ENCODE data around the gene ERICH6B.
"Not testable (repeated sequence)": the region's sequence is repeated elsewhere in the genome, so short reads cannot be mapped to it uniquely, and the experiment has no call there.

Gene ERICH6B

DNA sequence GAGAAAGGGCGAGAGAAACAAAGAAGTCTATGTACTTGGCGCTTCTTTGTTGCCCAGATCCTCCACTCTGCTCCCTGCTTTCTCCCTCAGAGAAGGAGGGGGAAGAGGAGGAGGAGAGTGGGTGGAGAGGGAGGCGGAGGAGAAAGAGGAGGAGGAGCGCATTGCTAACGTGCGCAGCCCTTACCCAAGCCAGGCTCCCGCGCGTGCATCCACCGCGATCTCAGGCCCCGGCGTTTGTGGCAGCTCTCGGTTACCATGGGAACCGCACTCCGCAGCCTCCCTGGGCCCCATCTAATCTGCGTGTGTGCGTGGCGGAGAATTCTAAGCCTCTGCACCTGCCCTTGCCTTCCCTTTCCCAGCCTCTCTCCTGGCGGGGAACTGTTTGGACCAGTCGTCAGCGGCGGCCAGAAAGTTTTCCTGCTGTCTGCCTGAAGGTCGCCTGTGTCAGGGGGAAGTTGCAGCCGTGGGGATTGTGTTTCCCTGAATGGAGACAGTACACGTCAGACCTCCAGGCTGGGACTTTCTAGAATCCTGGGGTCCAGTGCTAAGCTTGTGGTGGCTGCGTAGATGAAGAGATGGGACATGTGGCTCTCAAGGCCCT is at the start of gene ERICH6B:
Gene ERICH6B, minus strand, starts transcription at position 239 of the 601 bp plus-strand sequence. CDS start 18,734 bp downstream, outside the sequence.
- DNase-seq (ENCODE audit: low read depth in 2 of 2): no peak

DNA sequence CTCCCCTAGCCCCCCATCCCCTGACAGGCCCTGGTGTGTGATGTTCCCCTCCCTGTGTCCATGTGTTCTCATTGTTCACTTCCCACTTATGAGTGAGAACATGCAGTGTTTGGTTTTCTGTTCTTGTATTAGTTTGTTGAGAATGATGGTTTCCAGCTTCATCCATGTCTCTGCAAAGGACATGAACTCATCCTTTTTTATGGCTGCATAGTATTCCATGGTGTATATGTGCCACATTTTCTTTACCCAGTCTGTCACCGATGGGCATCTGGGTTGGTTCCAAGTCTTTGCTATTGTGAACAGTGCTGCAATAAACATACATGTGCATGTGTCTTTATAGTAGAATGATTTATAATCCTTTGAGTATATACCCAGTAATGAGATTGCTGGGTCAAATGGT is 47.4 kb upstream of the ERICH6B start:
- DNase-seq (ENCODE audit: low read depth in 2 of 2): not testable (repeated sequence)

DNA sequence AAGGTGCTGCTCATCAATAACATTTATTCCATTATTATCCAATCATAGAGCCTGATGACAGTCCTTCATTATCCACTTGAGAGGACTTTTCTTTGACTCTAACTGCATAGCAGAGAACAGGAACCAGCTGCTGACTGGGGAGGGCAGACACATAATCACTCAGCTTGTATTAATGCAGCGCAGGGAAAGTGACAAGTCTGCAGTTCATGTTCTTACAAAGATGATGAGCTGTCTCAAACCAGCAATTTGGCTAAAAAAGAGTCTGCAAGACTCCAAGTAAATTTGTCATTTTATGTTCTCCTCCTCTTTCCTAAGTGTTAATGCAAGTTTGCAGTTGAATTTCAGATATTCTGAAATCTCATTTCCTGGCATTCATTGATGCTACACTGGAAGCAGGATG is 46.6 kb upstream of the ERICH6B start:
- DNase-seq (ENCODE audit: low read depth in 2 of 2): no peak

DNA sequence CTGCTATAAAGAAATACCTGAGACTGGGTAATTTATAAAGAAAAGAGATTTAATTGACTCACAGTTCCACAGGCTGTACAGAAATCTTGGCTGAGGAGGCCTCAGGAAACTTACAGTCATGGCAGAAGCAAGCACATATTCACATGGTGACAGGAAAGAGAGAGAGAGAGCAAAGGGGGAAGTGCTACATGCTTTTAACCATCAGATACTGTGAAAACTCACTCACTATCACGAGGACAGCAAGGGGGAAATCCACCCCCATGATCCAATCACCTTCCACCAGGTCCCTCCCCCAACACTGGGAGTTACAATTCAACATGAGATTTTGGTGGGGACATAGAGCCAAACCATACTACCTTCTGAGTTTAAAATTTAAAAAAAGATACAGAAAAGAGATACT is 44.9 kb upstream of the ERICH6B start:
- not testable (repeated sequence) for DNase-seq (ENCODE audit: low read depth in 2 of 2)

DNA sequence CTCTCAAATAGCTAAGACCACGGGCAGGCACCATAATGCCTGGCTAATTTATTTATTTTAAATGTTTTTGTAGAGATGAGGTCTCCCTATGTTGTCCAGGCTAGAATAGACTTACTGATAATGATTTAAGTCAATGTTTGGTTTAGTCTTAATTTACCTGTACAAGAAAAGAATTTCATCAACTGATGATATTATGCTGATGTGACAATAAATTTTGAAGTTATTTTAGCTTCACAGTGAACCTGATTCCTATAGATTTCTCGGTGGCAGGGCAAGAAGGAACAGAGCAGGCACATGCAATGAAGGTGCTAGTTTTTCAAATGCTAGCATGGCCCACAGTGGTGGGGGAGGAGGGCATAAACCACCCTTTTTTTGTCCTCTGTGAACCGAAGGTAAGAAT is 44.0 kb upstream of the ERICH6B start:
- no peak for DNase-seq (ENCODE audit: low read depth in 2 of 2)

DNA sequence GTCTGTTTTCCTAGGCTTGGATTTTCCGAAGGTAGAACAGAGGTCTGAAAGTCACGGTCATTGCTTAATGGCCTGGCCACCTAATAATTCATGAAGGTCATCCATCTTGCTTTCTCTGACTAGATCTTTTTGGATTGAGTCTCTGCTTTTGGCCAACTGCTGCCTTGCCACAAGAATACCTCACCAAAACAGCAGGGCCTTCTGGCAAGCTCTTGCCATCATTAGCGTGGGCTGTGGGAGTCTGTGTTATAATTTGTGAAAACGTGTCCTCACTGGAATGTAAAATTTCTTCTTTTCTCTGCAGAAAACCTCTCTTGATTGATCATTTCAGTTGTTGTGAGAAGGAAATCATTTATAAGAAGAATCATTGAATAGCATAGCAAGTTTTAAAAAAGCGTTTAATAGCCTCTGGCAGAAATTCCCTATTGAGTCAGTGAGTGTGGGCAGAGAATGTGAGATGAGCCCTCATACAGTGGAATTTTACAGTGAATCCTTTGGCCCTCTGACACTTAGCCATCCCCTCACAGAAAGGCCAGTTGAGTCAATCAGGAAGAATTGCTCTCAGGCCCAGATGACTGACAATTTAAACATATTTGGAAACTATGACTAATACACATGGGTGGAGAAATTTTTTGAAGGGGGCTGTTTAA is 43.2 kb upstream of the ERICH6B start:
- DNase-seq (ENCODE audit: low read depth in 2 of 2): no peak

DNA sequence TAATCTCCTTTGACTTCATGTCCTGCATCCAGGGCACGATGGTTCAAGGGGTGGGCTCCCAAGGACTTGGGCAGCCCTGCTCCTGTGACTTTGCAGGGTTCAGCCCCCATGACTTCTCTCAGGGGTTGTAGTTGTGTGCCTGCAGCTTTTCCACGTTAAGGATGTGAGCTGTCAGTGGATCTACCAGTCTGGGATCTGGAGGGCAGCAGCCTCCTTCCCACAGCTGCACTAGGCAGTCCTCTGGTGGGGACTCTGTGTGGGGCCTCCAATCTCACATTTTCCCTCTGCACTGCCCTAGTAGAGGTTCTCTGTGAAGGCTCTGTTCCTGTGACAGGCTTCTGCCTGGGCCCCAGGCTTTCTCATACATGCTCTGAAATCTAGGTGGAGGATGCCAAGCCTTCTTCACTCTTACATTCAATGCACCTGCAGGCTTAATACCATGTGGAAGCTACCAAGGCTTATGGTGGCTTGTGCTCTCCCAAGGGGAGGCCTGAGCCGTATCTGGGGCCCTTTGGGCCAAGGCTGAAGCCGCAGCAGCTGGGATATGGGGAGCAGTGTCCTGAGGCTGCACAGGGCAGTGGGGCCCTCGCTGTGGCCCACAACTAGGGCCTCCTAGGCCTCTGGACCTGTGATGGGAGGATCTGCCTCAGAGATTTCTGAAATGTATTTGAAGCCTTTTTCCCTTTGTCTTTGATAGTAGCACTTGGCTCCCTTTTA is 39.3 kb upstream of the ERICH6B start:
- no peak for DNase-seq (ENCODE audit: low read depth in 2 of 2)

DNA sequence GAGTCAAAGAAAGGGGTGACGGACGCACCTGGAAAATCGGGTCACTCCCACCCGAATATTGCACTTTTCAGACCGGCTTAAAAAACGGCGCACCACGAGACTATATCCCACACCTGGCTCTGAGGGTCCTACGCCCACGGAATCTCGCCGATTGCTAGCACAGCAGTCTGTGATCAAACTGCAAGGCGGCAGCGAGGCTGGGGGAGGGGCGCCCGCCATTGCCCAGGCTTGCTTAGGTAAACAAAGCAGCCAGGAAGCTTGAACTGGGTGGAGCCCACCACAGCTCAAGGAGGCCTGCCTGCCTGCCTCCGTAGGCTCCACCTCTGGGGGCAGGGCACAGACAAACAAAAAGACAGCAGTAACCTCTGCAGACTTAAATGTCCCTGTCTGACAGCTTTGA is 29.7 kb upstream of the ERICH6B start:
- not testable (repeated sequence) for DNase-seq (ENCODE audit: low read depth in 2 of 2)

DNA sequence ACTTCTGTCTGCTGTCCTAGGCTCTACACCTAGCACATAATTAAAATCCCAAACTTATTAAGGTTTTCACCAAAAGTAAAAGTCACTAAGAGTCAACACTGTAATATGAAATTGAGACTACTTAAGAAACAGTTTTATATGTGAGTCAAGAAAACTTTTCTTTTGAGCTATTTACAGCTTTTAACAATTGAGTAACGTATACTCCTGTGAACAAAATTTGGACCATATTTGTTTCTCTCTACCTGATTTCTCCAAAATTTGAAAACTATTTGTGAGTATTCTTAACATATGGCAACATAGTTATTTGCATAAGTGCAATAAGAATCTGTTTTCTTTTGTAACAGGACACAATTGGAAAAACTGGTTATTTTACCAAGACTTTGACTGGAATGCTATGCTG is 26.6 kb upstream of the ERICH6B start:
- not testable (repeated sequence) for DNase-seq (ENCODE audit: low read depth in 2 of 2)

DNA sequence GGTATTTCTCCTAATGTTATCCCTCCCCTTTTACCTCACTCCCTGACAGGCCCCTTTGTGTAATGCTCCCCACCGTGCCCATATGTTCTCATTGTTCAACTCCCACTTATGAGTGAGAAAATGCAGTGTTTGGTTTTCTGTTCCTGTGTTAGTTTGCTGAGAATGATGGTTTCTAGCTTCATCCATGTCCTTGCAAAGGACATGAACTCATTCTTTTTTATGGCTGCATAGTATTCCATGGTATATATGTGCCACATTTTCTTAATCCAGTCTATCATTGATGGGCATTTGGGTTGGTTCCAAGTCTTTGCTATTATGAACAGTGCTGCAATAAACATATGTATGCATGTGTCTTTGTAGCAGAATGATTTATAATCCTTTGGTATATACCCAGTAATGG is 19.8 kb upstream of the ERICH6B start:
- DNase-seq (ENCODE audit: low read depth in 2 of 2): not testable (repeated sequence)

DNA sequence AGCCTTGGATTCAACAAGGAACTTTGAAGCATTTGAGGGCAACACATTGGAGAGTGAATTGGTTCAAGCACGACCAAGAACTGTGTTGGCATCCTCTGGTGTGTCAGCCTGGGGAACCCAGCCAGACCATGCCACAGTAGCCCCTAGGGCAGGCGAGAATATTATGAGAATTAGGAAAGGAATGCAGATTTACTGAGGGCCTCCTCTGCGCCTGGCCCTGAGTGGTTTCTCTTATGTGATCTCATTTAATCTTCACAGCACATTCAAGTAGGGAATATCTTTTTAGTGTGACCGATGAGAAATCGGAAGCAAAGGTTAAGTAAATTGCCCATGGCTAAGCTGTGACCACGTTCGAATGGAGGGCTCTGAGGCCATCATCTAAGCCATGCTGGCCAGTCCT is 15.3 kb upstream of the ERICH6B start:
- DNase-seq (ENCODE audit: low read depth in 2 of 2): no peak

DNA sequence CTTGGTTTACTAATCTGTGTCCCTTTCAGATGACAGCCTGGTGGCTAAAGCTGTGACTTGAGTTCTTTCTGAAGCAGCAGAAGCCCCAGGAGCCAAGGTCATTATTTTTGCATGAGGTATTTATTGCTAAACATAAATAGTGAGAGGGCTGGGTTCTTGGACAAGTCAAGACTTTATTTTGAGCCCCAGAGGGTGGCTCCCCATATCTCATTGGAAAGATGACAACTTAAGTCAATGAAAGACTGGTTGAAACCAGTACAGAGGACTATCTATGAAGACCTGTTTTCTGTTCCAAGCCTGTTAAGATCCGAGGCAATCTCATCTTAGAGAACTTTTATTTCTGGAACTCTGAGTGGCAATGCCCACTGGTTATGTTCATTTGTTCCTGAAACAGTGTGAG is 14.4 kb upstream of the ERICH6B start:
- no peak for DNase-seq (ENCODE audit: low read depth in 2 of 2)

DNA sequence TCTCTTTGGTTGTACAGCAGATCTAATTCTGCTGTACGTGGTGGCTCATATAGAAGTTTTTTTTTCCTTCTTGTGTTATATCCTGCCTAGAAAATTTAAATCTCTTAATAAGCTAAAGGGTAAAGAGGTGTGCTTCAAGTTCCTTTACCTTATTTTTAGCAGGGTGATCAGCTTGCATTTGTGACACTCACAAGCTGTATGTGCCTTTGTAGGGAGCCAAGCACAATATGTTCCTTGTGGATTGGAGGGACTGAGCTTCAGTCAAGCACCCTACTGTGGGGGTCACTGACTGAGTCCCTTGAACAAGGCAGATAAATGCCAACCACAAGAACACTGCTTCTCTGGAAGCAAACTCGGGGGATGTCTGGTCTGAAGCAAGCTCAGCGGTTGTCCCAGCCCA is 12.6 kb upstream of the ERICH6B start:
- no peak for DNase-seq (ENCODE audit: low read depth in 2 of 2)

DNA sequence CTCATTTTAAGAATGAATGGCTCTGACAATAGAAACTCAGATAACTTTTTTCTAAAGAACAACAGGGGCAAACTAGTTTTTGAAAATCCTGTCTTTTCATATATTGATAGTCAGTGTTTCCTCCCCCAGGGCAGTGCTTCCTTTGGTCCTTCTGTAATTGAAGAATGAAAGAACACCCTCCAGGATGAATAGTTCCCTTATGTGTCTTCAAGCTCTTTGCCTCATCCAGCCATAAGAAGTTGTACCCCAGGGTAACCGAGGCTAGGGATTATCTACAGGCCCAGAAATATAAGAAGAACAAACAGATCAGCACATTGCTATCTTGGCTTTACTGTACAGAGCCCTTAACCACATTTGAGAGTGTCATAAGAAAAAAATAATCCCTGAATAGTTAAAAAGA is 12.1 kb upstream of the ERICH6B start:
- no peak for DNase-seq (ENCODE audit: low read depth in 2 of 2)

DNA sequence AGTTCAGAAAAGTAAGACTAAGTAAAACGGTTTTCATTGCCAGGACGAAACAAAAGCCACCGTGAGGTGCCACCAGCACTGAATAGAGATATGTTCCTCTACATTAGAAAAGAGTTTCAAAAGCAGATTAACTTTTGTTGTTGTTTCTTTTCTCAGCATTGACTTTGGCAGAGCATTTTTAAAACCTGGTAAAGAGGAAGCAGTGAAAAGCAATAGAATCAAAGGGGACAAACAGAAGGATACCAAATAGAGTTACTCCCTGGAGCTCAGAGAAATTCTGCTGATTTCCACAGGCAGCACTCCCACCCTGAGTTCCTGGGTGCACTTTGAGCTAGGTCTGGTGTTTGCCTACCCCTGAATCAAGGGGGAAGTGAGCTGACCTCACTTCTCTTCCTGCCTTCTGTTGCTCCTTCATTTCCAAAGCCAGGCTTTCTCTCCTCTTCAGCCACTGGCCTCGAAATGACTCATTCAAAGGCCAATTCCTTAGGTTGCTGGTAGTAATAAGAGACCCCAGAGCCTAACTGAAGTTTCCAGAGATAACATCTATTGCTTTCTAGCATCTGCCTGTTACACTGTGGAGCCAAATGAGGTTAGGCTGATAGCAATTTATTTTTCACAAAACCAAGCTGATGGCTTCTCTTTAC is 11.3 kb upstream of the ERICH6B start:
- DNase-seq (ENCODE audit: low read depth in 2 of 2): no peak

DNA sequence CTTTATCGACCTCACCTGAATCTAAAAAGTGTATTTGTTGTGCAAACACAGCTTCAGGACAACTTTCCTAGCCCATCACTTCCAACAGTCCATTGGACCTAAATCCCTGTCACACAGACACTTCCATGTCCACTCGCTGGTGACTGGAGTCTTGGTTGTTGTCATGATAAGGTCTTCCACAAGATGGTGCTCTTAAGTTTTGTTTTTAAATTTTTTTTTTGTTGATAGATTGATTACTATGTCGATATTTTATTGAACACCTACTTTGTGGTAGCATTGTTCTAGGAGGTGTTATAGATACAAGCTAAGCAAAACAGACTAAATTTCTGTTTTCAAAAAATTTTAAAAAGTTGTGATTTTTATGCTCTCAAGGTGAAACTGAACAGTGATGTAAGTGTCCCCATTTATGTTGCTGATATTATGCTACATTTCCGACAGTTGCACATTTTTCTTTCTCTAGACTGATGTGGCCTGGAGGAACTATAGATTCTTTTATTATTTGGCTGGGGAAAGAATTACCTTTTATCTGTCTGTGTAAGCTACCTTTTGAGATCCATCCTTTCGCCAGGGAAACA is 8.1 kb upstream of the ERICH6B start:
- DNase-seq (ENCODE audit: low read depth in 2 of 2): no peak

DNA sequence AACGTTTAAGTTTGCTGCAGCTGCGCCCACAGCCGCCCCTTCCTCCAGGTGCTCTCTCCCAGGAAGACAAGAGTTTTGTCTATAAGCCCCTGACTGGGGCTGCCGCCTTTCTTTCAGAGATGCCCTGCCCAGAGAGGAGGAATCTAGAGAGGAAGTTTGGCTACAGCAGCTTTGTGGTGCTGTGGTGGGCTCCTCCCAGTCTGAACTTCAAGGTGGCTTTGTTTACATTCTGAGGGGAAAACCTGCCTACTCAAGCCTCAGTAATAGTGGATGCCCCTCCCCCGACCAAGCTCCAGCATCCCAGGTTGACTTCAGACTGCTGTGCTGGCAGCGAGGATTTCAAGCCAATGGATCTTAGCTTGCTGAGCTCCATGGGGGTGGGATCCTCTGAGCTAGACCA is 6.4 kb upstream of the ERICH6B start:
- no peak for DNase-seq (ENCODE audit: low read depth in 2 of 2)

DNA sequence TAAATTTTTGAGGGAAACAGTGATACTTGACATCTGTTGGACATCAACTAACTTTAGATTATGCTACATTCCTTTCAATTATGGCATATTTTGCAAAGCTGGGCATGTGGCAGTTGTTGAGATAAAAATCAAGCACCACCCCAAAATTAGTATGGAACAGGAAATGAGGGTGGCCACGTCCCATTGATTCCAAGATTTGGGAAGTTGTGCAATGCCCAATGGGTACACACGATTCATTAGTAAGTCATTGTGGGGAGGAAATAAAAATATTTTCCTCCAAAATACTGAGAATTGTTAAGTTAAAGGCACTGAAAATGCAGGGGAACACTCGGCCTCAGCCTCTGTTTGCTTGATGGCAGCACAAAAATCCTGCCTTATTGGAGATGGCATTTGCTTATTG is 7.6 kb downstream of the ERICH6B start:
- no peak for DNase-seq (ENCODE audit: low read depth in 2 of 2)

DNA sequence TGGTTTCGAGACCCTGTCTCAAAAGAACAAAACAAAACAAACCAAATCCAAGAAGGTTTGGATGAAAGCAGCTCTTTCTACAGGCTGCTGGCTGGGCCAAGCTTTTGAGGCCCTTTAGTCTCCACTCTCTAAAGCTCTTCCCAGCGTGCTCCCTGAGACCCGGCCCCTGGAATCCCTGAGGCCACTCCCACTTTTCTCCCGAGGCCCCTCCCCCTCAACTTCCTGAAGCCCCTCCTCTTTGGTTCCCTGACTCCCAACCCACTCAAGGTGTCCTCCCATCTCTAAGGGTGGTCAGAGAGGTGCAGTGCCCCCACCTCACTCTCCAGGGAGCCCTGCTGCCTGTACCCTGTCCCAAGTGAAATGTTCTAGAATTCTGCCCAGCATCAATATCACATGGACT is 10.6 kb downstream of the ERICH6B start:
- DNase-seq (ENCODE audit: low read depth in 2 of 2): no peak

DNA sequence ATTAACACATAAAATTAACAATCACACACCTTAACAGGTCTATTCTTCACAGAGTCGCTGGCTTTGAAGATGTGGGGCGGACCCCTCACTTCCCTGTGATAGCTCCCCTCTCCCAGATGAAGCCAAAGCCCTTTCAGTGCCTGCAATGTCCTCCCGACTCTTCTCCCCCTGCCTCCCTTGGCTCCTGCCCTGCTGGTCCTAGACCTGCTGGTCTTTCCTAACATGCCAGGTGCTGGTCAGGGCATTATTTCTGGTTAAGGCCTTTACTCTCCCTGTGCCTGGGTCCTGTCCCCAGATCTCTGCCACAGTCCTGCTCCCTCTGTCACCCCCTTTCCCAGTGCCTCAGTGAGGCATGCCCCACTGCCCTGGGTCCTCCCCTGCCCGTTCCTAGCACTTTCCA is 12.2 kb downstream of the ERICH6B start:
- no peak for DNase-seq (ENCODE audit: low read depth in 2 of 2)

DNA sequence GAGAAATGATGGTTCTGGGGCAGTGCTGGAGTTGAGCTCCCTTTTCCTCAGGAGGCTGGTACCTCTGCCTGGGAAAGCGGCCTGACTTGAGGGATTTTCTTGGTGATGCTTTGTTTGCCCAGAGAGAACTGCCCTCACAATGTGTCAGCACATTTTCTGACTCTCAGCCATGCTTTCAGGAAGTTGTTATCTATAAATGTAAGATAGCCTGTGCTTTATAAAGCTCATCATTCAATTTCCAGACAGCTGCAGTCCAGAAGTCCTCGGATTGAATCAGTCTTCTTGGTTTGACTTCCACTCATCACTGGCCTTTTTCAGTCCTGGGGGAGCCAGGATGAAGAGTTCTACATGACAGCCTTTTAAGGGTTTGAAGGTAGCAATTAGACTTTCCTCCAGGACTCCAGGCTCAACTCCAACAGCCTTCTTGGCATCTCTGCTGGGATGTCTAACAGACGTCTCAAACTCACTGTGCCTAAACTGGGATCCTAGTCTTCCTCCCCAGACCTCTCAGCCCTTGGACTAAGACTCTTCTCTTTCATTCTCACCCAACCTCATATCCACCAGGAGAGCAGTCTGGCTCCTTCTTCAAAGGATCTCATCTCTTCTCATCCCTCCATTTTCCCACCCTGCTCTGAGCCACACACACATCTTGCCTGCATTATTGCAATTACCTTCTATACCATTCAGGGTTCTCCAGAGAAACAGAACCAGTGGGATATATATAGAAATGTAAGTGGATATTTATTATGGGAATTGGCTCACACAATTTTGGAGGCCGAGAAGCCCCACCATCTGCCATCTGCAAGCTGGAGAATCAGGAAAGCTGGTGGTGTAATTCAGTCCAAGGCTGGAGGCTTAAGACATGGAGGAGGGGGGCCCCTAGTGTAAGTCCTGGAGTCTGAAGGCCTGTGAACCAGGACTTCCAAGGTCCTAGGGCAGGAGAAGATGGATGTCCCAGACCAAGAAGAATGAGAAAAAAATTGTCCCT is 13.1 kb downstream of the ERICH6B start:
- DNase-seq (ENCODE audit: low read depth in 2 of 2): no peak
